B cell (primary cell): ENCODE measurements around the gene FUT9.

Experiments
- EZH2 ChIP-seq: IDR thresholded peaks from 2 replicates; pipeline ENCODE4 v1.6.1; 2012; ENCODE audit warnings: borderline replicate concordance, low read depth, mild to moderate bottlenecking, moderate library complexity, low read length; ENCODE audit not compliant: insufficient read depth, poor library complexity, severe bottlenecking
- TF ChIP-seq, protein P1 (sequence below): fragments of 200-600 bp; IDR thresholded peaks from one replicate; pipeline ENCODE4 v1.8.0; 2022; ENCODE audit warnings: antibody characterized with exemption, mild to moderate bottlenecking

DNA sequence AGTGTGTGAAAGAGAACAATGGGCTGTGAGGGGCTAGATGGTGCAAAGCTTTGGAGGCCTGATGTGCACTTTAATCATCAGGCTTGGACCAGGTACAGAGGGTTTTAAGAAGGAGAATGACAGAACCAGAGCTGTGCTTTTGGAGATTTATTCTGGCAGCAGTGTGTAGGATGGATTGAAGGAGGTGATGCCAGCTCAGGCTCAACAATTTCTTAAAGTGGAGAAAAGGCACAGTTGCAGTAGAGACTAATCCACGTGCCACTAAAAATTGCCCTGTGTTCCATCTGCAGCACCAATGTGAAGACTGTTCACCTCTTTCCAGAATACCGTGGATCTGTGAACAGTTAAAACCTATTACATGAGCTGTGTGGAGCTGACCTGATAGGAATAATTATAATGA, 134.7 kb downstream of the FUT9 start:
- TF ChIP-seq, protein P1, sequence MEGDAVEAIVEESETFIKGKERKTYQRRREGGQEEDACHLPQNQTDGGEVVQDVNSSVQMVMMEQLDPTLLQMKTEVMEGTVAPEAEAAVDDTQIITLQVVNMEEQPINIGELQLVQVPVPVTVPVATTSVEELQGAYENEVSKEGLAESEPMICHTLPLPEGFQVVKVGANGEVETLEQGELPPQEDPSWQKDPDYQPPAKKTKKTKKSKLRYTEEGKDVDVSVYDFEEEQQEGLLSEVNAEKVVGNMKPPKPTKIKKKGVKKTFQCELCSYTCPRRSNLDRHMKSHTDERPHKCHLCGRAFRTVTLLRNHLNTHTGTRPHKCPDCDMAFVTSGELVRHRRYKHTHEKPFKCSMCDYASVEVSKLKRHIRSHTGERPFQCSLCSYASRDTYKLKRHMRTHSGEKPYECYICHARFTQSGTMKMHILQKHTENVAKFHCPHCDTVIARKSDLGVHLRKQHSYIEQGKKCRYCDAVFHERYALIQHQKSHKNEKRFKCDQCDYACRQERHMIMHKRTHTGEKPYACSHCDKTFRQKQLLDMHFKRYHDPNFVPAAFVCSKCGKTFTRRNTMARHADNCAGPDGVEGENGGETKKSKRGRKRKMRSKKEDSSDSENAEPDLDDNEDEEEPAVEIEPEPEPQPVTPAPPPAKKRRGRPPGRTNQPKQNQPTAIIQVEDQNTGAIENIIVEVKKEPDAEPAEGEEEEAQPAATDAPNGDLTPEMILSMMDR, result no peak
- no peak for TF ChIP-seq EZH2
